ENCODE data around the gene NTHL1. TPM values are rescaled to one million over a fixed set of nuclear protein-coding genes. Genes with fewer than 3 reads are reported as not detected.

The NTHL1 gene
- total and polyA plus RNA-seq, 2 experiments from 2014 or later = 84.6 to 87.9 TPM

- TF ChIP-seq CREB1 (CRISPR knock-in tag; IDR thresholded peaks at IDR 0.05; ENCODE audit: low read depth) (no peak), EZH2phosphoT487 (IDR thresholded peaks at IDR 0.05; ENCODE audit: unreplicated experiment) (no peak), JUNB (IDR thresholded peaks at IDR 0.05; ENCODE audit: unreplicated experiment) (no peak)
Observed at GRCh38 chr16:2084895-2085625, 37.4 kb upstream of the NTHL1 start (continued).

GRCh38 chr16:2083876-2084780, 36.5 kb upstream of the NTHL1 start:
- Histone ChIP-seq H2AFZ (no peak overlapping the region), H3K9me2 (ENCODE audit: insufficient read depth) (no peaks in the 10 kb centered on the region), H3K36me3 (ENCODE audit: insufficient read depth) (no peaks in the 10 kb centered on the region), H3K79me2 (replicated peaks; ENCODE audit: insufficient read depth) (no peaks in the 10 kb centered on the region), H3F3A (replicated peaks; ENCODE audit: low read depth) (no peaks in the 10 kb centered on the region), H4K20me1 (replicated peaks; ENCODE audit: insufficient read depth) (no peaks in the 10 kb centered on the region), H3K4me1 (ENCODE audit: insufficient read depth) (no peaks in the 10 kb centered on the region), H3K27ac (ENCODE audit: low read depth) (no peak overlapping the region), H3K4me3 (no peak overlapping the region), H3K4me2 (no peak overlapping the region), H3K27me3 (ENCODE audit: insufficient read depth) (no peaks in the 10 kb centered on the region)
- ATAC-seq (no peak), DNase-seq (ENCODE audit: low spot score) (no peak)
- no peak overlapping the region for H3K27ac Mint-ChIP-seq
- no peaks in the 10 kb centered on the region for H3K4me1 Mint-ChIP-seq
- H3K9me3 Mint-ChIP-seq = no peaks in the 10 kb centered on the region
- peaks cover 7% of the 10 kb centered on the region; the same call in 2 of the 3 replicates for H3K36me3 Mint-ChIP-seq (ENCODE audit: low read depth)
- no peak overlapping the region for H3K4me3 Mint-ChIP-seq
- H3K27me3 Mint-ChIP-seq (ENCODE audit: insufficient read depth, low read depth, poor library complexity) = peaks cover 5% of the 10 kb centered on the region
- TF ChIP-seq CREB1 (CRISPR knock-in tag; IDR thresholded peaks at IDR 0.05; ENCODE audit: low read depth) (no peak), REST (IDR thresholded peaks at IDR 0.05; ENCODE audit: unreplicated experiment) (no peak), EZH2 (IDR thresholded peaks at IDR 0.05; ENCODE audit: low read depth, unreplicated experiment) (no peak), ZNF462 (CRISPR knock-in tag; IDR thresholded peaks at IDR 0.05) (no peak), CTCF (conservative IDR thresholded peaks at IDR 0.05; ENCODE audit: low read depth in 2 of 2) (no peak), NANOG (IDR thresholded peaks at IDR 0.05; ENCODE audit: borderline replicate concordance) (no peak), ETS1 (IDR thresholded peaks at IDR 0.05) (no peak), ZNF114 (CRISPR knock-in tag; IDR thresholded peaks at IDR 0.05) (no peak)

All from GM23338 (cell line).